Activated CD4-positive, alpha-beta T cell treated with anti-CD3 and anti-CD28 coated beads, Interleukin-2, amount 50 U/mL, for 48 hours (primary cell): ENCODE measurements around the gene LENG8.

Source experiments
- DNase-seq, 2 experiments: peaks; one replicate each; pipeline ENCODE4 v3.0.0-alpha.2; 2020

Gene LENG8

GRCh38 chr19:54424201-54424600, 24.8 kb upstream of the LENG8 start:
- no peak for DNase-seq

GRCh38 chr19:54424660-54425381, 24.2 kb upstream of the LENG8 start:
- no peak for DNase-seq

GRCh38 chr19:54425382-54425723, 23.6 kb upstream of the LENG8 start:
- DNase-seq = no peak

- no peak for DNase-seq
Observed at GRCh38 chr19:54426291-54426931, 22.6 kb upstream of the LENG8 start.

- DNase-seq = no peak
Observed at GRCh38 chr19:54427586-54427985, 21.4 kb upstream of the LENG8 start.

GRCh38 chr19:54428323-54429175, 20.4 kb upstream of the LENG8 start:
- DNase-seq = no peak

GRCh38 chr19:54429176-54429495, 19.9 kb upstream of the LENG8 start:
- no peak for DNase-seq

- DNase-seq = no peak
Observed at GRCh38 chr19:54429545-54430227, 19.3 kb upstream of the LENG8 start.

GRCh38 chr19:54430306-54431254, 18.4 kb upstream of the LENG8 start:
- DNase-seq = peak; percentile 55 to 60

- DNase-seq = no peak
Observed at GRCh38 chr19:54431255-54431838, 17.7 kb upstream of the LENG8 start.

- DNase-seq = no peak
Observed at GRCh38 chr19:54432144-54432738, 16.8 kb upstream of the LENG8 start.

GRCh38 chr19:54433697-54434096, 15.3 kb upstream of the LENG8 start:
- DNase-seq = no peak

GRCh38 chr19:54434112-54434872, 14.7 kb upstream of the LENG8 start:
- no peak for DNase-seq

GRCh38 chr19:54434873-54435214, 14.2 kb upstream of the LENG8 start:
- no peak for DNase-seq

GRCh38 chr19:54435551-54436016, 13.4 kb upstream of the LENG8 start:
- DNase-seq = no peak

GRCh38 chr19:54436031-54436523, 12.9 kb upstream of the LENG8 start:
- DNase-seq = no peak

- DNase-seq = no peak
Observed at GRCh38 chr19:54436628-54437252, 12.3 kb upstream of the LENG8 start.

- DNase-seq = peak in 1 of 2 experiments; percentile 52
Observed at GRCh38 chr19:54439174-54439851, 9.7 kb upstream of the LENG8 start.

GRCh38 chr19:54440641-54441040, 8.4 kb upstream of the LENG8 start:
- DNase-seq = no peak
